Neural progenitor cell (in vitro differentiated cells): ENCODE results near the gene TRIO.

Experiments
- CTCF ChIP-seq: fragments of 200-600 bp; sonication (generic); IDR thresholded peaks from 2 replicates; pipeline ENCODE4 v1.5.1; 2017; ENCODE audit warnings: antibody characterized with exemption, mild to moderate bottlenecking
- EZH2 ChIP-seq: fragments of 200-600 bp; sonication (generic); IDR thresholded peaks from 2 replicates; pipeline ENCODE4 v1.6.1; 2017; ENCODE audit warnings: antibody characterized with exemption, mild to moderate bottlenecking, moderate library complexity

GRCh38 chr5:14105718-14106410 is 37.3 kb upstream of the TRIO start:
- TF ChIP-seq CTCF: no peak
- no peak for TF ChIP-seq EZH2
